Umbilical cord (tissue), 2 donors: ENCODE measurements around the gene NSMCE3. TPM values are rescaled to one million over a fixed set of nuclear protein-coding genes. Genes with fewer than 3 reads are reported as not detected.
"Not testable (repeated sequence)": the region's sequence is repeated elsewhere in the genome, so short reads cannot be mapped to it uniquely, and the experiment has no call there.

Source experiments
- DNase-seq: peaks from one replicate; pipeline ENCODE4 v3.0.0-alpha.2; 2015; ENCODE audit warnings: low spot score
- total RNA-seq: library from RNA; depleted of rRNA; stranded (reverse); fragments of >200 nt; gene quantifications from one replicate; pipeline ENCODE4 v1.2.3, GENCODE V29; 2014; ENCODE audit warnings: low replicate concordance; ENCODE audit not compliant: insufficient read depth

Gene NSMCE3
- total RNA-seq, 1 donor from 2014 or later = 14.0 TPM

GRCh38 chr15:29270169-29270955, 740 bp upstream of the NSMCE3 start:
- peak; percentile 34 for DNase-seq

- DNase-seq = peak; percentile 54
Observed at GRCh38 chr15:29268706-29269484, 727 bp downstream of the NSMCE3 start.

GRCh38 chr15:29266052-29266582, 3.5 kb downstream of the NSMCE3 start:
- no peak for DNase-seq

DNA sequence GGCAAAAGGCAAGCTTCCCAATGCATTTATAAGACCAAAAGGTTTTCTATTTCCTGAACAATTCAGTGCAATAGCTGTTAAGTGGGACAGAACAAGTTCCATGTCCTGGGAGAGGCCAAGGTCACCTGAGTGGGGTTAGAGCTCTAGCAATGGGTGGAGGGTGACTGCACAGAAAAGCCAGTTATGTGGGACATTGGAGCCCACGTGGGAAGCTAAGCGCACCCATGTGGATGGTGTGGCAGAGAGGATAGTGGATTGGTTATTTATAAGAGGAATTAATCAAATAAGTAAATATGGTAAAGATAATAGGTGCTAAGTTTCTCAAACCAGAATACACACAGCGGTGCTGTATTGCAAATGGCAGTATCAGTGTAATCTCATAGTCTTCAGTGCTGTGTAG, 6.3 kb downstream of the NSMCE3 start:
- no peak for DNase-seq

- DNase-seq = no peak
Observed at GRCh38 chr15:29262738-29263137, 6.9 kb downstream of the NSMCE3 start.

DNA sequence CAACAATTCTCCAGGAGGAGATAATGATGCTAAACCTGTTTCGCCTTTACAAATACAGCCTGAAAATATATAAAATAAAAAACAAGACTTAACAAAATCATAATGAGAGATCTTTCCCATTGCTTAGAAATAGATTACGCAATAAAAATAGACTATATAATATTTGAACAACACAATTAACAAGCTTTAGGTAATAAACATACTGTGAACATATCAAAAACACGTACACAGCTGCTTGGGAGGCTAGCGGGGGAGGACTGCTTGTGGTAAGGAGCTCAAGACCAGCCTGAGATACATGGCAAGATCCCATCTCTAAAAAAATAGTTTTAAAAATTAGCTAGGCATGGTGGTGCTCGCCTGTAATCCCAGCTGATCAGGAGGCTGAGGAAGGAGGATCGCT, 8.7 kb downstream of the NSMCE3 start:
- DNase-seq = no peak

DNA sequence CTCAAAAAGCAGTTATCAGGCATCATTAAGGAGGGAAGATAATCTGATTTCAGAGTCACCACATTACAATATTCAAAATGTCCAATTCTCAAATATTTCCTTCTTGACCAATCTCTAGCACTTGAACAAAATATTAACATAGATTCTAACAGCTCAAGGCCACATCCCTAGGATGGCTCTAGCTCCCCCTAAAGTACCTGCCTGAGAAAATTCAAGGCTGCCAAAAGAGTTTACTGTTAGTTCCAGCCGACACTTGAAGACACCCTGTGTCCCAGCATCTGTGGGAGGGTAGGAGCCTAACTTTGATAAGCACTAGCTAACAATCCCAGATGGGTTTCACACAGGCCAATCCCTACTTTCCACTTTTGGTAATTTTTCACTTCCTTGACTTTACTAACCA, 10.4 kb downstream of the NSMCE3 start:
- no peak for DNase-seq

- DNase-seq = no peak
Observed at GRCh38 chr15:29252234-29252633, 17.4 kb downstream of the NSMCE3 start.

- no peak for DNase-seq
Observed at GRCh38 chr15:29244544-29244943, 25.1 kb downstream of the NSMCE3 start.

DNA sequence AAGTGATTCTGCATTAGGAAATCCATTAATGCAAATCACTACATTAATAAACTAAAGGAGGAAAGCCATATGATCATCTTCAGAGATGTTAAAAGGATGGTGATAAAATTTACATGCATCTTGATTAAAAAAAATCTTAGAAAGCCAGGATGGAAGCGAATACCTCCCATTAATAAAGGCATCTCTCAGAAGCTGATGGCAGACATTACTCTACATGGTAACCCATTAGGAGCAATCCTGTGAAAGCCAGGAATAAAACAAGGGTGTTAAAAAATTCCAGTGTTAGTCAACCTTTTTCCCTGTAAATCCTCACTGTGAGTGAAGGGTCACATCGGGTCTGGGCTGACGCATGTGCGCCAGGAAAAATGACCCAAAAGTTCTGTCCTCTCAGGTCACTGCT, 25.5 kb downstream of the NSMCE3 start:
- DNase-seq = no peak

DNA sequence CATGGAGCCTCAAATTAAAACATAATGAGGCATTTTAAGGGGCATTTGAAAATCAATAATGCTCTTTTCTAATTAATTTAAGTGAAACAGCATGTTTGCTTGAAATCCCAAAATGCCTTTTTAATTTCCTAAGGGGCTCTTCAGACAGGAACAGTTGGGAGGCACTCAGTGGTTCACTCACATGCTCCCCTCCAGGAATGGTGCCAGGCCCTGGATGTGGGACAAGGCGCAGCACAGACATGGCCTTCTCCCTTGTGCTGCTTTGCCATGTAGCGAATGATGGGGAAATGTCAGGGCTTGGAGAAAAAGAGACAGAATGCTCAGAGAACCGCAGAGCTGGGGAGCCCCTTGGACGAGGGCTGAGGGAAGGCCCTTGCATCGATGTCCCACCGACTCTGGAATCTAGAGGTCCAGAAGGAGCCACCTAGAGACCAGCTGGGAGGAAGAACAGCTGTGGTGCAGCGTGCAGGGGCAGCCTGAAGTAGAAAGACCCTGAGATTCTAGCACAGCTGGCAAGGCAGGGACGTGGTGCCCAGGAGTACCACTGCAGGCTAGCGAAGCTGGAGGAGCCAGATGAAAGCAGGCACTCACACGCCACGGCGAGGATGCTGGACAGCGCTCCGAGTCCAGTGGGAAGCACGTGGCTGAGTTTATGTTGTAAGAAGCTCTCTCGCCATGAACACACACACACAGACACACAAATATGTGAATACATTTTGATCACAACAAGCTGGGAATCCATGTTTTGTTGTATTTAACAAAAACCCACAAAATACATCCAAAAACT, 27.0 kb downstream of the NSMCE3 start:
- no peak for DNase-seq

DNA sequence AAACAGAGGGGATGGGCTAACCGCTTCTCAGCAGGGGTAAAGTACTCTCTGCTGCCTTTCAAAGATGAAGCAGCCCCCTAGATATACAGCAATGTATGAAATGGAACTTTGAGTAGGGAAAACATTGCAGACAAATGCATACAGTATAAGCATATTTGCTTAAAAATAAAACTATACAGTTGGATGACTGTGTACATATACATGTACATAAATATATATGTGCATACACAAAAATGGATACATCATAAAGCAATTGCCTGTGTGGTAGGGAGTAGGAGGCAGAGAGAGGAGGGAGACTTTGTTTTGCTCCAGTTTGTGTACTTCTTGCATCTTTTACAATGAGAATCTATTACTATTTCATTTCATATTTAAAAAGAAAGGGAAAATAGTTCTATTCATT, 28.4 kb downstream of the NSMCE3 start:
- no peak for DNase-seq

DNA sequence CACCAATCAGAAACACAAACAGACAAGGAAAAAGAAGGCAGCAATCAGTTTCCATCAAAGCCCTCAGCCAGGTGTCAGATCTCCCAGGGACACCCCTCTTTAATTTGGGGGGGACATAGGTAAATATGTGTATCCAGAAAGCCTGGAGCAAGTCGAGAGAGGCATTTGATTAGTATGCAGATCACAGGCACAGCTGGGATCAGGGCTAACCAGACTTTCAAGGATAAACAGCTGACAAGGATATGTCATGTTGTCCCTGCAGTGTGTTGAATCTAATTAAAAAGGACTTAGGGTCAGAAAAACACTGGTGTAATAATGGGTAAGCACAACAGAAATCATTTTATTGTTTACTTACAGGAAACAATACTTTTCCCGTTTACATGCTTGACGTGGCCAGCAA, 30.2 kb downstream of the NSMCE3 start:
- DNase-seq = no peak

- DNase-seq = no peak
Observed at GRCh38 chr15:29233566-29233965, 36.1 kb downstream of the NSMCE3 start.

DNA sequence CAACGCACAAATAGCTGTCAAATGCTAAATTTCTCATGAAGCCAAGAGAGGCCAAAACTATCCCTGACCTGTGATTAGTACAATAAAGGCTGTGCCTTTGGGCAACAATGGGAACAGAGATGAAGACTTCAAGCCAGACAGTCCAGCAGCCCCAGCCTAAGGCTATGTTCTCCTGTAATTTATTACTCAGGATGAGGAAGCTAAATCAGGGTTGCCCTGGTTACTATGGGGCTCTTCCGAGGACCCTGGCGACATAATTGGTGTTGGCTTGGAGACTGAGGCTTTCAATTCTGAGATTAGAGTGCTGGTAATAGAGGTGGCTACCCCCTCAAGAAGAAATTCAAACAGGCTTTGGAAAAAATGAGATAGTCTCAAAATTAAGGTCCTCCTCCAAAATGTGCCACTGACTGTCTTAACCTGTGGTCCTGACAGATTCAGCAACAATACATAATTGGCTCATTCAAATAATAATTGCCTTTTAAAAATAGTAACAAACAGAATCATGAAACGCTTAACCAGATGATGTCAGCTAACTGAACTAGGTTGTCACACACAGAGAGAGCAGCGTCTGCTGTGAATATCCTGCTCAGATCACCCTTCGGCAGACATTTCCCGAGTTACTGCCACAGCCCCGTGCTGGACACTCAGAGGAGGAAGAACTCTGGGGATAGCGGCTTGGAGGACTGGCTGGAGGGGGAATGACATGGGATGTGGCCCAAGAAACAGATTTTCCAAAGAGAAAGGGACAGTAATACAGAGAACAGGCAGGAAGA, 43.0 kb downstream of the NSMCE3 start:
- DNase-seq = no peak

- DNase-seq = no peak
Observed at GRCh38 chr15:29225534-29226234, 43.9 kb downstream of the NSMCE3 start.

- not testable (repeated sequence) for DNase-seq
Observed at GRCh38 chr15:29224987-29225363, 44.6 kb downstream of the NSMCE3 start.

DNA sequence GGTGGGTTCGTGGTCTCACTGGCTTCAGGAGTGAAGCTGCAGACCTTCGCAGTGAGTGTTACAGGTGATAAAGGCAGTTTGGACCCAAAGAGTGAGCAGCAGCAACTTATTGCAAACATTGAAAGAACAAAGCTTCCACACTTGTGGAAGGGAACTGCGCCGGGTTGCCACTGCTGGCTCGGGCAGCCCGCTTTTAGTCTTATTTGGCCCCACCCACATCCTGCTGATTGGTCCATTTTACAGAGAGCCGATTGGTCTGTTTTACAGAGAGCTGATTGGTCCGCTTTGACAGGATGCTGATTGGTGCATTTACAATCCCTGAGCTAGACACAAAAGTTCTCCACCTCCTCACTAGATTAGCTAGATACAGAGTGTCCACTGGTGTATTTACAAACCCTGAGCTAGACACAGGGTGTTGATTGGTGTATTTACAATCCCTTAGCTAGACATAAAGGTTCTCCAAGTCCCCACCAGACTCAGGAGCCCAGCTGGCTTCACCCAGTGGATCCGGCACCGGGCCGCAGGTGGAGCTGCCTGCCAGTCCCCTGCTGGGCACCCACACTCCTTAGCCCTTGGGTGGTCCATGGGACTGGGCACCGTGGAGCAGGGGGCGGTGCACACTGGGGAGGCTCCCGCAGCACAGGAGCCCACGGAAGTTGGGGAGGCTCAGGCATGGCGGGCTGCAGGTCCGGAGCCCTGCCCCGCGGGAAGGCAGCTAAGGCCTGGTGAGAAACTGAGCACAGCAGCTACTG, 45.2 kb downstream of the NSMCE3 start:
- DNase-seq = not testable (repeated sequence)

- no peak for DNase-seq
Observed at GRCh38 chr15:29223640-29224039, 46.0 kb downstream of the NSMCE3 start.
